Stimulated activated CD4-positive, alpha-beta T cell treated with anti-CD3 and anti-CD28 coated beads, Interleukin-1b, Interleukin-23, amount 100 ng/mL, for 4 hours (primary cell): ENCODE data around the gene LRRK2.
"Not testable (repeated sequence)": the region's sequence is repeated elsewhere in the genome, so short reads cannot be mapped to it uniquely, and the experiment has no call there.

Source experiments
- DNase-seq, 2 donors: peaks; one replicate each; pipeline ENCODE4 v3.0.0-alpha.2; 2020; ENCODE audit warnings: low read depth in 2 of 2

The LRRK2 gene

GRCh38 chr12:40313928-40314327 is 89.1 kb downstream of the LRRK2 start:
- no peak for DNase-seq

- DNase-seq = no peak
Observed at GRCh38 chr12:40314927-40315326, 90.1 kb downstream of the LRRK2 start.

DNA sequence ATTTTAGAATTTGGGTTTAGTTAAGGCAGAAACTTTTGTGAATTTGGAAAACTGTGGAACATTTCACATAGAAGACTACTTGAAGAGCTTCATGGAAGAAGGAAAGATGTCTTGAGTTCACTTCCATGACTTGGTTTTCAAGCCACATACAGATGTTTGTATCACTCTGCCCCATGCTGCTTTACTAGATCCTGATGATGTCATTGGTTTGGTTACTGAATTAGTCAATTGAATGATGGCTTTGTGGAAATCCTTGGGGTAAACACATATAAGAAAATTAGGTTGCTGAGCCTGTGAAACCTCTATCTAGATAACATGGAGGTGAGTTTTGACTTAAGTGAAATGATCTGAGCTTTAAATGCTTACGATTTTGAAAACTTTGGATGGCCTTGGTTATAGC is 90.6 kb downstream of the LRRK2 start:
- no peak for DNase-seq

- no peak for DNase-seq
Observed at GRCh38 chr12:40324261-40324660, 99.5 kb downstream of the LRRK2 start.

- no peak for DNase-seq
Observed at GRCh38 chr12:40325349-40325960, 100.7 kb downstream of the LRRK2 start.

DNA sequence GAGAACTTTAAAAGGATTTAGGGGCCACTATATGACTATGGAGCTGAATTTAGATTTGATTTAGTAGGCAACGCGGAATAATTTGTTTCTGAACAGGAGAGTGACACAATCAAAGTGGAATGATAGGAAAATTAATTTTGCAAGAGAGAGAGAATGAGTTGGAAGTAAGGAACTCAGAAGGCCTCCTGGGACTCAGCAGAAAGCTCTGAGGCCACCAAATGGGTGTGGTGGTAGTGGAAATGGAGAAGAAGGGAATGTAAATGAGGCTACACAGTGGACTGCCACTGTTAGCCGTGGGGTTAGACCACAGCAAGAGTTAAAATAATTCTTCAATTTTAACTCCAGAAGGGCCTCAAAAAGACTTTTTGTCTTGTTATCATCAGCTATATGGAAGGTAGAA is 102.7 kb downstream of the LRRK2 start:
- DNase-seq = no peak

DNA sequence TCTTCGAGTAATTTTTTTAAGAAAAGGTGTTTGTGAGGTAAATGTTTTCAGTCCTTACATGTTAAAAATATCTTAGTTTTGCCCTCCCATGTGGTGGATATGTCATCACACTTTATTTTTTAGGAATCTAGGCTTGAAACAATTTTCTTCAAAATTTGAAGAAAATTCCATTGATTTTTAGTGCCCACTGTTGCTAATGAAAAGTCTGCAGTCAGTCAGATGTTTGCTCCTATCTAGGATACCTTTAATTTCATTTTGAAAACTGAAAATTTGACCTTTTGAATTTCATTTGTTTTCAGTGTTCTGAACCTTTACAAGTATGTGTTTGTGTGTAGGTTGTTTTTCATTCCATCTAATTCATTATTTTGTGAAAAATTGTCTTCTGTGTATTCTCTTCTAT is 105.4 kb downstream of the LRRK2 start:
- DNase-seq = no peak

DNA sequence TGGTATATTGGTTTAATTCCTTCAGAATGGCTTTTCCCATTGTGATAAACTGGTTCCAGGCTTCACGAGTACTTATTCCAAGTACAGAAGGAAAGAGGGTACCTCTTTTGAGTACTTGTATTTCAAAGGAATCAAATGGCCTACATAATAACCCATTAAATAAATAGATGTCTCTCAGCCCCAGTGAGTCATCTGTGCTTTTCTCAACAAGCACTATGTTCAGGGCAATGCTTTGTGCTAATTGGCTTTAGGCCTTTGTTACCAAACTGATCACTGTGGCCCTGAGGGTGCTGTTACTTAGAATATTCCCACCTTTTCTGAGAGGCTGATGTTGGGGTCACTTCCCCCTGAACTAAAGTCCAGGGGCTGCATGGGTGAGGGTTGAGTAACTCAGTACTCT is 107.1 kb downstream of the LRRK2 start:
- no peak for DNase-seq

DNA sequence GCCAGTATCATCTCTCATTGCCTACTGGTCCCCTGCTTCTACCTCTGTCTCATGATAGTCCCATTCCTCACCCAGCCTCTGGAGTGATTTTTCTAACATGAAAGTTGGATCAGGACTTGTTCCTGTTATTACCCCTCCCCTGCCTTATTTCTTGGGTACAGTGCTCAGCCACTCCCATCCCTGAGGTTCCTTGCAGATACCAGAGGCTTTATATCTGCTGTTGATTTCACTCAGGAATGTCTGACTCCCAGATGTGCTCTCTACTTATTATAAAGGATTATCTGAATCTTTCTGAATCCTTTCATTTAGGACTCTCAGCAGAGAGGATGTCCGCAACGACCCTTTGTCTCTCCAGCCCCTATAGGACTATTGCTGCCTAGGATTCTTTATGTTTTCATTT is 111.2 kb downstream of the LRRK2 start:
- no peak for DNase-seq

DNA sequence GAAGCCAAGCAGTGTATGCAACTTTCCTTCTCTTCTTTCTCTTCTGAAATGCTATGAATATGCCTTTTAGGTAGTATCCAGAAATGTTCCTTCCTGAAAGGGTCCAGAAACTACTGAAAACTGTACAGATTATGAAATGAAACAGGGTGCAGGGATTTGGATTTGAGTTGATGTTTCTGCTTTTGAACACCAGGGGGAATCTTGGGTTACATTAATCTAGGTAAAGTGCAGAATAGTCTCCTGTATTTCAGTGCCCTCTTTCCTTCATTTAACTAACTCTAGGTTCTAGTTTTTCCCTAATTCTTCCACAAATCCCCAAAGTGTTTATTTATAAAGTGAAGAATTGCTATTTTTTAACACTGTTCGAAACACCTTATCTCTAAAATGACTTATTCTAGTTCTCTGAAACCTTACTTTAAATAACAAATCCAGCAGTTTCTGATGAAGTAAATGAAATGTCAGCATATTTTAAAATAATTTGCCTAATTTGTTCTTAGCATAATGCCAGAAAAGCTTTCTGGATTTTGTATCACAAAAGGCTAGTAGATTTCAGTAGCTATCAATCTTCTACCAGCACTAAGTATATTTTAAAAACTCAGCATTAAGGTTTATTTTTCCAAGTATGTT is 111.9 kb downstream of the LRRK2 start:
- no peak for DNase-seq

GRCh38 chr12:40338071-40338470 is 113.3 kb downstream of the LRRK2 start:
- DNase-seq = no peak

DNA sequence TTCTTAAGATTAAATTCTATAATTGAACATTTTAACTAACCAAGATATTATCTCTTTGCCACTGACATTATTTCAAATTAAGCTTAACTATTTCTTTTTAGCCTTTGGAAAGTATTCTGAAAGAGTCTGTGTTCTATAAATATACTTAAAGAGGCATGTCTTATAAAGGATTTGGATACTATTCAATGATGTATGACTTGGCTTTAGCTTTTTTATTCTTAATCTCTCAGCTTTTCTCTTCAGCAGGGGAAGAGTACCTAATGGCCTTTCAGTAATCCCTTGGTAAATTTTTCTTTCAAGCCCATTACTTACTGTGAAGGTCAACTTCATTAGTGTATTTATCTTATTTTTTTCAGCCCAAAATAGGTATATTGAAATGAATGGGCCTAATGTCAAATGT is 113.8 kb downstream of the LRRK2 start:
- no peak for DNase-seq

- no peak for DNase-seq
Observed at GRCh38 chr12:40342010-40342409, 117.2 kb downstream of the LRRK2 start.

DNA sequence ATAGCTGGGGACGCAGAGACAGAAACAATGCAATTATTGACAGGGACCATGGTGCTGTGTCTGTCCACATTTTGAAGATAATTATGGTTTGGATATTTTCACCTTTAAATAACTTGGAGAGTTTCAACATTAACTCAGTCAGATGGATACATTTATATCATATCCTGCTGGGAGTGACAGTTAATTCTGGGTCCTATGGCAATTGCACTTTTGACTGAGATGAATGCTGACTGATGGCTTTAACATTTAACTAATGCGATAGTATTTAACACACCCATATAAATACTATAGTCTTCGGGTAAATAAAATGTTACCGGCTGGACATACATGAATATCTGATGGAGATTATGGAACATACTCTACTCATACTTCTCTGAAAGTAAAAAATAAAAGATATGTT is 118.3 kb downstream of the LRRK2 start:
- no peak for DNase-seq

DNA sequence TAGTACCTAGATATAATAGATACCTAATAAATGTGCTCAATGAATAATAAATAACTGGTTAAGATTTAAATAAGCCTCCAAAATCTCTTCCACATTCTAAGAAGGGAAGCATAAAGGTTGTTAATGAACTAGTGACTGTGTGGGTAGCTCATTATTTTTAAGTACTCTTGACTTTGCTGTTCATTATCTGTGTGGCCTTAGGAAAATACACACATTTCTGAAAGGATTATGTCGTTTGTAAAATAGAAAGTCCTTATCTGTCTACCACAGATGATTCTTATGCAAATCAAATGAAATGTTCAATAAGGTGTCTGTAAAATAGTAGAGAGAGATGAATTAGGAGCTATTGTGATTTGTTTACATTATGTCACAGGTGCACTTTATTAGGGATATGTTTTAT is 119.5 kb downstream of the LRRK2 start:
- DNase-seq = no peak

- DNase-seq = no peak
Observed at GRCh38 chr12:40351976-40352375, 127.2 kb downstream of the LRRK2 start.

DNA sequence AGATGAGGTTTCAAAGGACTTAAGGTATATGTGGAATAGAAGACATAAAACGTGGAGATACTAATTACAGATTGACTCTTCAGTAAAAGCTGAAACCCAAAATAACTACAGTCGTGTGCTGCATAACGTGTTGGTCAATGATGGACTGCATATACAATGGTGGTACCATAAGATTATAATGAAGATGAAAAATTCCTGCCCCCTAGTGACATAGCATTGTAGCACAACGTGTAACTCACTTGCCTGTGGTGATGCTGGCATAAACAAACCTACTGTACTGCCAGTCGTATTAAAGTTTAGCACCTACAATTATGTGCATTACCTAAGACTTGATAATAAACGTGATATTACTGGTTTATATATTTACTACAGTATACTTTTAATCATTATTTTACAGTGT is 150.3 kb downstream of the LRRK2 start:
- DNase-seq = no peak

GRCh38 chr12:40376533-40377267 is 151.9 kb downstream of the LRRK2 start:
- DNase-seq = no peak

- no peak for DNase-seq
Observed at GRCh38 chr12:40378691-40379090, 153.9 kb downstream of the LRRK2 start.

DNA sequence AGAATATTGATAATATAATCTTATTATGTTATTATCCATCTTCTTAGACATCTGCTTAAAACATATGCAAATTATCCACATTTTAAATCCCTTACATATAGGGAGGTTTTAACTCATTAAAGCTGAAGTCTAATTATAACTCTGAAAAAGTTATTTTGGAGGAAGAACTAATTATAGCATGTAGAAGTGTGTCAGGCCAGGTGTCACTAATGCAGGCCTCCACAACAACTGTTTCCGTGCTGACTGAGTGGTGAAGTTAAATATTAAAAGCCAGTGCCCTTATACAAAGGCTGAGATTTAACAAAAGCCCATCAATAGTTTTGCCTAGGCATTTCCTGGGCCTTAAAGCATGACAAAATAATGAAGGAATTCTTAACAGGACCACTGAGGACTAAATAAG is 157.4 kb downstream of the LRRK2 start:
- DNase-seq = no peak

- not testable (repeated sequence) for DNase-seq
Observed at GRCh38 chr12:40387279-40387678, 162.5 kb downstream of the LRRK2 start.

DNA sequence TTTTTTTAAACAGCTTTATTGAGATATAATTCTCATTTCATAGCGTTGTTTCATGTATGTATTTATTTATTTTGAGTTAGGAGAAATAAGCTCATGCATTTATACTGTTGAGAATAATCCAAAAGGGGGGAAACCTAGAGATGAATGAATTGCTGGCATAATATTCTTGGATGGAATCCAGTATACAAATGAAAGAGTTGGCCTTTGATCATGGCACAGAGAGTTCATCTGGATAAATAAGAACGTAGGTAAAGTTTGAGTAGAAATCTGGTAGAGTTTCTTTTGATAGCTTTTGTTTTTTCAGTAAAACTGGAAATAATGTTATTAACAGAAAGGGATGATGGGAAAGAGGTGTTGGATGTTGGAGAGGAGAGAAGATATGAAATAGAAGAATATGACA is 166.2 kb downstream of the LRRK2 start:
- no peak for DNase-seq

DNA sequence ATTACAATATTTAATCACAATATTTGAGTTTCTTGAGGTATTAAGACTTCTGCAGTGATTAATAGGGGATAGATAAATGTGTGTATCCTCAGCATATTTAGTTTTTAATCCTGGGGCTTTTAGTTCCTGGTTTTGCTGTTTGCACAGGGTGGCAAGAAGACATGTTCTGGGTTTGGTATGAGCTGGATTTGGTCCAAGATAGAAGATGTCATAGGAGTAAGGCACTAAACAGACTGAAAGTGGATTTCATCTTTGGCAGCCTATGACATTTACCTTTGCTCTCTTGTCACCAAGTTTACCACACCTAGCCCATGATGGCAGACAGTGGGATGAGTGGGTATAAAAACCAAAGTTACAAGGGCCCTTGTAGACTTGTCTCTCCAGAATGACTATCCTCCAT is 168.2 kb downstream of the LRRK2 start:
- DNase-seq = no peak
